Dermis blood vessel endothelial cell (primary cell): ENCODE results near the gene DLG2. TPM values are rescaled to one million over a fixed set of nuclear protein-coding genes. Genes with fewer than 3 reads are reported as not detected.
"Not testable (repeated sequence)": the region's sequence is repeated elsewhere in the genome, so short reads cannot be mapped to it uniquely, and the experiment has no call there.

Experiments
- DNase-seq: peaks from one replicate; pipeline ENCODE4 v3.0.0; 2010
- total RNA-seq: library from RNA; depleted of rRNA; stranded (reverse); fragments of >200 nt; gene quantifications from 2 replicates; pipeline ENCODE4 v1.2.3, GENCODE V29; 2014

The DLG2 gene
- total RNA-seq, 1 donor from 2014 or later = 0.17 TPM

DNA sequence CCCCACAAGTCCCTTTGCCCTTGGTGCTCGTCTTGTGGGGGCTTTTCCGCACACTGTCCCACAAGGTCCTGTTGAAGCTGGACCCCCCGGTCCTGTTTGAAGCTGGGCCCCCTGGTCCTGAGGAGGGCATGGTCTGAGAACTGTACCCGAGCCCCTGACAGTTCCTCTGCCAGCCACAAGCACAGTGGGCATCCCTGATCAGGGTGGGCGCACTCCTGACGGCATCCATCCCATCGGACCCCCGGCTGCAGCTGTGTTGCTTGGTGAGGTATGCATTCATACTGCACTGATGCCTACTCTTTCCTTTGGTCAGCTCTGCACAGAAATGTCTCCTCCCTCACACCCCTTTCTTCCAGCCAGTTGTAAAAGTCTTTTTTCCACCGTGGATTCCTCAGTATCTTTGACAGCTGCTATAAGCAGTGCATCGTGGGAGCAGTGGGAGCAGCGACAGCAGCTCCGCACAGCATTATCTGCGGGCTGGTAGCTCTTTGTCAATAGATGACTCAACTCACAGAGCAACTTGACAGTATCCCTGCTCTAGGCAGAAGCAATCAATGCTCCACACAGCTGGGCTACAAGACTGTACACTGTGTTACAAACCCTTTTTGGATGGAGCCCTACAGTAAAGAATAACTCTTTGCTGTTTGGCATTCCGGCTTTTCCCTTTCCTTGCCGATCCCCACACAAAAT is 1310.1 kb downstream of the DLG2 start:
- DNase-seq = no peak

DNA sequence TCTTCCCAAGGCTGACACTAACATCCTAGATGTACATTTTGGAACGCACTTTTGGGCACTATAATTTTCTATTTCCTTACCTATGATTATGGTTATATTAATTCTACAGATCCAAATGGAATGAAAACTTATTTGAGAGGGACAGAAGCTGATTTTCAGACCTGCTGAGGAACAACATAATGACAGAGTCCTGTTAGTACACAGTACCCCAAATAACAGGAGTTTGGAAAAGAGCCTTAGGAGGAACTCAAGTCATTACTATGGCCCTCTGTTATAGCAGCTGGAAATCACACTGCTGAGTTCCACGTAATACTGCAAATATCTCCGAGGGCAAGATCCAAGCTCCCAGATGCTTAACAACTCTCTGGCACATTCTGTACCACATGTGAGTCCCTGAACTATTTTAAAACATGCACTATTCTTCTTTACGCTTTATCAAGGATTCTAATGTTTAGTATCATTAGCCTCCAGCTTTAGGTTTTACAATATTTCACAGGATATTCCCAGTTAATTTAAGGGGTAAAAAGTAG is 1313.2 kb downstream of the DLG2 start:
- DNase-seq = no peak

DNA sequence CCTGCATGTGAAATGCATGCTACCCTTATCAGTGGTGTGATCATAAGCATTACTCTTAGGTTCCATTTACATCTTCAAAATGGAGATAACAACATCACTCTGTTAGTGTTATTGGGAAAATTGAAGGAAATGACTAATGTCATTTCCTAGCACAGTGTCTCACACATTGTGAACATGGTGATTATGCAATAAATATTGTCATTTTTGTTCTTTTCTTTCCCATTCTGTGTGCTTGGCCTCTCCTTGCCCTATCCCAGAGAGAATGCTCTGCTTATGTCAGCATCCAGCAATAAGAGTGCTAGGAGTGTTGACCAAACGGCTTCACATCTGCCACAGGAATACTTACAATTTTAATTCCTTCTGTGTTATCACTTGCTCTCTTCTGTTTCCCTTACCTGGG is 1316.9 kb downstream of the DLG2 start:
- DNase-seq = no peak

DNA sequence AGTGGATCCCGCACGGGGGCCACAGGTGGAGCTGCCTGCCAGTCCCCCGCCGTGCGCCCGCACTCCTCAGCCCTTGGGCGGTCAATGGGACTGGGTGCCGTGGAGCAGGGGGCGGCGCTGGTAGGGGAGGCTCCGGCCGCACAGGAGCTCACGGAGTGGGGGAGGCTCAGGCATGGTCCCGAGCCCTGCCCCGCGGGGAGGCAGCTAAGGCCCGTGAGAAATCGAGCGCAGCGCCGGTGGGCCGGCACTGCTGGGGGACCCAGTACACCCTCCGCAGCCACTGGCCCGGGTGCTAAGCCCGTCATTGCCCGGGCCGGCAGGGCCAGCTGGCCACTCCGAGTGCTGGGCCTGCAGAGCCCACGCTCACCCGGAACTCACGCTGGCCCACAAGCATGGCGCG is 1318.7 kb downstream of the DLG2 start:
- not testable (repeated sequence) for DNase-seq

DNA sequence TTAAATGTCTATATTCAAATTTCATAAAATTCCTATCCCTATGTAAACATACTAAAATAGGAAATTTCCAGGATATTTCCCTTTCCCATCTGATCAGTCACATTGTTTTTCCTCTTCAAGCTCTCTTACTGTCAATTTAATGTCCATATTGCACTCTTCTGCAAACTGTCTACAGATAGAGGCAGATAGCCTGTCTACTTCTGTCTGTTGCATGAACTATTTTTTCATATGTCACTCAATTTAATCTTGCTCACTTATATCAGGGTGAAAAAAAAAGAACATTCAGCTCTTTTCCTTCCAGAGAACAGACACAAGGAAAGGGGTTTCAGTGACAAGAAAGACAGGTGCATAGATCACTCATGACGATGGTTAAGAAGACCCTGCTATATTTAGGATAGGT is 1327.1 kb downstream of the DLG2 start:
- DNase-seq = no peak

DNA sequence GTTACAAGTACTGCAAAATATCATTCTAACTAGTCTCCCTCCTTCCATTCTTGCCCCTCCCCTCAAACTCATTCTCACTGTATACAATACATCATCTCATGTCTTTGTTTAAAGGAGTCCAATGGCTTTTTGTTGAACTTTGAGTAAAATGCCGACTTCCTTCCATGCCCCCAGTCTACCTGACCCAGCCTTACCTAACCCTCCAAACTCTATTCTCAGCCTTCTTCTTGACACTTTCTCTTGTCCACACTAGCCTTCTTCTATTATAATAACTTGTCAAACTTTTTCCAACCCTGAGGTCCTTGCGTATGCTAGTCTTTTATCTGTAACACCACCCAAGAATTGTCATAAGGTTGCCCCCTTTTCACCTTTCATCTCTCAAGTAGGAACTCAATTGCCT is 1329.6 kb downstream of the DLG2 start:
- DNase-seq = no peak

DNA sequence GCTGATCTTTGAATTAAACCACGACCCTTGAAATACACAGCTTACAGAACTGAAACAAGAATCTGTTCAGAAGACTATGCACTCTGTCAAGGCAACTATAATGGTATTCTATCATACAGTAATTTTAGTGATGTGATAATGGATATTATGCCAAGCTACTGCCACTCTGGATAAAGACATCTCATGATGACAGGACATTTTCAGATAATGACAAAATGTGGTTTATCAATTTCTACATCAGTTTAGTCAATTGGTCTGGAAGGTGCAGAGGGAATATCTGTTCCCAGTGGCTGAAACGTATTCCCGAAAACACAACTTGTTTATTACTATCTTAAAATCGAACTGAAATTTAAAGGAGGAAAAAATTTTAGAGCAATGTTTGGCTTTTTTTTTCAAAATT is 1331.3 kb downstream of the DLG2 start:
- DNase-seq = no peak

DNA sequence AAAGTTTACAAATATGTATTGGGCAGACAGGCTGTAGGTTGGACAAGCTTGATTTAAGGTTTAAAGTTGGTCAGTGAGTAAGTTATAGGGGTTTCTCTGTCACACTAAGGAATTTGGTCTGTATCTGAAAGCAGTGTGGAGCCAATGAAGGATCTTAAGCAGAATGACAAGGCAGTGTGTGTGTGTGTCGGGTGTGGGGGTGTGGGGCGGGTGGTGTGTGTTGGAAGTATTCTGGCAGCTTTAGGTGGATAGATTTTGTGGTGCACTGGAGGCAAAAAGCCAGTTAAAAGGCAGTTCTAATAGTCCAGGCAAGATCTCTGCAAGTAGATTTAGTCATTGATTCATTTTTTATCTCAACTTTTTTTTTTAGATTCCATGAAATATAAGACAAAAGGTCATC is 1334.2 kb downstream of the DLG2 start:
- DNase-seq = no peak

DNA sequence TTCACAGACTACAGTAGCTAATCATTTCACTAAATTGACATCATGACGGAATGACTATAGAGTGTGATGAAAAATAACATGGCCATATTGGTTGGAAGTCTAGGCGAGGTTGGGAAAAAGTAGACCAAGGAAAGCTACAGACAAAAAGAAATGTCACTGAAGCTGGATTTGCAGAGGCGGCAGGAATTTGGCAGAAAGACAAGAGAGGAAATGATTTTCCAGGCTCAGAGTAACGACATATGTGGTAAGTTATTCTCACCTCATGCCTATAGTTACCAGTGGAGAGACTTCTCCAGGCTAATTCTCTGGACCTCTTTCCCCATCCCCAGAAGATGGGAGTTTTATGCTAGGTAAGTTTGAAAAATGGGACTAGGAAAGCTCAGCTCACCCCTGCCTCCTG is 1335.1 kb downstream of the DLG2 start:
- no peak for DNase-seq

DNA sequence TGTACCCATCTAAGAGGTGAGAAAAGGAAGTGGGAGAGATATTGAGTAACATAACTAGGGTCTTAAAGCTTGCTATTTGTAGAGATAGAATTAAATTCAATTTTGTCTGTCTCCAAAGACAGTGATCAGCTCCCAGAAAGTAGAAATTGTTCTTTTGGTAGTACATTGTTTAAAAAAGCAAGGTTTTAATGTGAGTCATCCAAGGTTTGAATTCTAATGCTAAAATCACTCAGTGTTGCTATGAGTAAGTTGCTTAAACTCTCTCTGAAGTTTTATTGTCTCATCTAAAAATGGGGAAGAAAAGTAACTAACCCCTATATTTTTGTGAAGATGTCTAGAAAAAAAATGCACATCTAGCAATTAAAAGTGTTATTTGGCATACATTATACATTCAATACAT is 1336.5 kb downstream of the DLG2 start:
- no peak for DNase-seq

DNA sequence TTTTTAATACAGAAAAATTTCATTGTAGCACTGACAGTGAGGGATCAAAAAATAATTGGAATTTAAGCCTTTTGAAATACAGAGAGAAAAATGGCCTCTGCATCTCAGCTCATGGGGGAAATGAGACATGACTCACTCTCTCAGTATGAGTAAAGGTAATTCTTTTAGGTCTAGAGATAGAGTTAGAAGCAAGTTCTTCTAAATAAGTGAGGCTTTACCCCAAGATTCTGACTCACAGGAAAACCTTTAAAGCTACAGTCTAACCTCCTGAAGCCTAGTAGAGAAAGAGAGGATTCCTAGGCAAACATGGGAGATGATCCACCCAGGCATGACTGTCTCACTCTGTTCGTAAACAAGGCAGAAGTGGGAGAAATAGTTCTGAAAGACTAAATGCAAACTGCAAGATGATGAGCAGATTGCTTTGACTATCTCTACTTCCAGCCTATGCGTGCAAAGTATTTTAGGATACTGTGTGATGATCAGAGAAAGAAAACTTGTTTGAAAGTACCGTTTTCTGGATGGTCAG is 1337.7 kb downstream of the DLG2 start:
- no peak for DNase-seq

DNA sequence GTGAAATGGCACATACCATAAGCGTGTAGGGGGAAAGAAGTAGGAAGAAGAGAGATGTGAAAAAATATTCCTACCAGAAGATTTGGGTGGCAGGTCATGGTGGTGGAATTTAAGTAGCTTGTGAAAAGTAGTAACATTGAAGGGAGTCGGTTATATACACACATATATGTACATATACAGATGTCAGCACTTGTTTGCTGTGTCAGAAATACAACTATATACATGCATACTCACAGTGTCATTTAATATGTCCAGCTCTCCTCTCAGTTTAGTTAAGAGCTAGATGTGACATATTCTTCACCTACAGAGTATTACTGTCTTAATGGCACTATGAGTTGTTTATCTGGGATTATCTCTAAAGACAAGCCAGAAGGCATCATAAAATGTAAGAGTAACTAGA is 1353.6 kb downstream of the DLG2 start:
- DNase-seq = no peak

DNA sequence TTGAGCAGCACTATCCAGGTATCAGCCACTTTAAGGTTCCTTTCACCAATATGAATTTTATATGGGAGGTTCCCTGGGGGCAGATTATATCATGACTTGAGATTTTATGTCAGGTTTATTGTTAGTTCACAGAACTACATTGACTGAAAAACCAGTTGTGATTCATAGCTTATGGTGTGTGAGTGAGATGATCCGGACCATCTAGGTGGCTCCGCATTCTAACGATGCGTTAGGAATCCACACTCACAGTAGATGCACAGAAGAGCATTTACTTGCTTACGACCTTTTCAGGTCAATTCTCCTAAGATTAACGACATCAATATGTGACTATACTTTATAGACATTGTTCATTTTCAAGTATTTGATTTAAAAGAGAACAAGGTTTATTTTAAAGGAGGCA is 1356.7 kb downstream of the DLG2 start:
- no peak for DNase-seq

DNA sequence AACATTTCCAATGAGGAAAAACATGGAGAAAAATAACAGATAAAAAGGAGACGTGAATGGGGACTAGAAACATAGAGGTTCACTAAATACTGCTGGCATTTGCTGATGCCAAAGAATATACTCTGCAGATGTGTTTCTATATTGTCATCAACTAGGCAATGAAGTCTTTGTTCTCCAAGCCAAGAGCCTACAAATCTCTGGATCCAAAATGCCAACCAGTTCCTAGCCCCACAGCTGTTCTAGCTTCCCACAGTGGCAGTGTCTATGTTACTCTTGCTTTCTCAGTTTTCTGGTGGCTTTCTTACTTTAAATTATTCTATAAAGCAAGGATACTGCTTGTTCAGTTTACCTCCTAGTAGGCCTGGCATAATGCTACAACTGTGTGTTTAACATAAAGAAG is 1363.1 kb downstream of the DLG2 start:
- DNase-seq = no peak

DNA sequence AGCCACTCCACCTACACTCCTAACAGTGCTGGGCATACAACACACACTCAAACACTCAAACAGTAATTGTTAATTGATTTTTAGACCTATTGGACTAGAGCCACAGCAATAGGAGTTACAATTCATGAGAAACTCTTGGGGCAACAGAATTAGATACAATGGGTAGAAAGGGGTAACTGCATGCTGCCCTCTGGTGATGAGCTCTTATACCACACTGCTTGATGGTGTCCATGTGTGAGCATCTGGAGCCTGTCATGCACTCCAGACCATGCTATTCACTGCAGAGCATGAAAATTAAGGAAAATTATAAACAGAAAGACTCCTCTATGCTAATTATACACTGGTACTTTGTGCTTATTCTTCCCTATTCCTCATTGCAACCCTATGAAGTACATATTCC is 1365.4 kb downstream of the DLG2 start:
- DNase-seq = no peak

DNA sequence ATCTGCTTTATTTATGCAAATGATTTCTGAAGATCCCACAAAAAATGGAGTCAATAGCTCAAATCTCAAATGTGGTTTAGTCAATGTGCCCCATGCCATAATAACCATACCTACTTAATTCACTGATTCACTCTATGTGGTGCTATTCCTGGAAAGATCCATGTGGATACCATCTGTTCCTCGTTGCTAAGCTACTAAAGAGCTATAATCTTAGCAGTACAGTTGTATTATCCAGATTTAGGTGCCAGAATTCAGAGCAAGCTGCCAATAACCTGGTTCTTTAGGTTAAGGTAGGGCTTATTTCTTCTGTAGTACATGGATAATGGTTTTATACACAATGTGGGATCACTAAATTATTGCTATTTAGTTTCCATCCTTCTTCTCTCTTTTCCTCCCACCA is 1366.3 kb downstream of the DLG2 start:
- DNase-seq = no peak

DNA sequence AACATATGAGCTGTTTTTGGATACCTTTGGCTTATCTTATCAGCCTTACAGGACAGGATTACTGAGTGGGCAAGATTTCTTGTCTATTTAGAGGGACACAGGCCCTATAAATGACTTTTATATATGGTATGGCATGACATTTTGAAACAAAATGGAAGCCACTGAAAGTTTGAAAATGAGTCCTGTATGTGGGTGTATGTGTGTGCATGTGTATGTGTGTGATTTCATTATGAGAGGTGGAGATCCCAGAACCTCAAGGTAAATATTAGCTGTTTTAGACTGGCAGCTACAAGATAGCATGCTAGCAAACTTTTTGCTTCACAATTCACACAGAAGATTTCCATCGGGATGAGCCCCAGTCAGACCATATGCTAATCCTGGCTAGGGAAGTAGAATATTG is 1370.5 kb downstream of the DLG2 start:
- DNase-seq = no peak

DNA sequence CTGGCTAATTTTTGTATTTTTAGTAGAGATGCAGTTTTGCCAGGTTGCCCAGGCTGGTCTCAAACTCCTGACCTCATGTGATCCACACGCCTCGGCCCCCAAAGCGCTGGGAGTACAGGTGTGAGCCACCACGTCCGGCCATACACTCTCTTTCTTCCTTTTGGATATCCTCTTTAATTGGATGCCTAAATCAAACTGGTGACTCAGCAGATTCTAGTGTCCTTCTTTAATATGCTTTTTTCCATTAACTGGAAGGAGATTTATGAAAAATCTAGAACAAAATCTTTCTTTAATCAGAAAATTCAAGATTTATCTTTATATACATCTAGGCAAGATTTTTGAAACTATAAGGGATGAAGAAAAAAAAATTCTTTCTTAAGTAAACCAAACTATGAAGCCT is 1371.7 kb downstream of the DLG2 start:
- DNase-seq = no peak

DNA sequence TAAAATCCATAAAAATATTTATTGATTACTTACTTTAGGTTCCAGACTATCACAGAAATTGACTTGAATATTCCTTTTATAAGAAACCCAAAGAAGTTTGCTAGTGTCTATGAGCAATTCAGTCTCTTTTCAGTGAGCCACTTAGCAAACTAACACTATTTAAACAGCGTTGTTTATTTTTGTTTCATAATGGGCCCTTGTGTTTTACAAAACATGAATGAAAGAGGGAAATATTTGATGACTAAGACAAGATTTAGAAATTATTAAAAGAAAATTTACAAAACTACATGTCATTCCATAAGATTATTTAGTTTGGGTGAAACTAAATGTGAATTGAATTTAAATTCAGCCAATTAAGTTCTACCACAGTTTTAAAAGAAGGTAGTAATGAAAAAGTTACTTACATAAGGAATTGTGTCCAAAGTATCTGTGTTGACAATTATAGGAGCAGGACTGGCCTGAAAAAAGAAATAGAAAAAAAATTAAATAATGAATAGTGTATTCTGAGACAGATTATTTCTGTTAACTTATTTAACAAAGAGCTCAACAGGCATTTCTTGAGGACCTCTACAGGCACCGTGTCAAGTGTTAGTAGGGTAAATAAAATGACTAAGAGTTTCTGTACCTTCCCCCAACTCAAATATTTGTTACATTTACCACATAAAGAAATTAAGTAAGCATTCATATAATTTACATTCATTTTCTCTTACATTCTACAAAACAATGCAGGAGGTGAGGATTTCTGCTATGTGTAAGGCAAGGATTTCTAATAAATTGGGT is 1376.1 kb downstream of the DLG2 start:
- no peak for DNase-seq

DNA sequence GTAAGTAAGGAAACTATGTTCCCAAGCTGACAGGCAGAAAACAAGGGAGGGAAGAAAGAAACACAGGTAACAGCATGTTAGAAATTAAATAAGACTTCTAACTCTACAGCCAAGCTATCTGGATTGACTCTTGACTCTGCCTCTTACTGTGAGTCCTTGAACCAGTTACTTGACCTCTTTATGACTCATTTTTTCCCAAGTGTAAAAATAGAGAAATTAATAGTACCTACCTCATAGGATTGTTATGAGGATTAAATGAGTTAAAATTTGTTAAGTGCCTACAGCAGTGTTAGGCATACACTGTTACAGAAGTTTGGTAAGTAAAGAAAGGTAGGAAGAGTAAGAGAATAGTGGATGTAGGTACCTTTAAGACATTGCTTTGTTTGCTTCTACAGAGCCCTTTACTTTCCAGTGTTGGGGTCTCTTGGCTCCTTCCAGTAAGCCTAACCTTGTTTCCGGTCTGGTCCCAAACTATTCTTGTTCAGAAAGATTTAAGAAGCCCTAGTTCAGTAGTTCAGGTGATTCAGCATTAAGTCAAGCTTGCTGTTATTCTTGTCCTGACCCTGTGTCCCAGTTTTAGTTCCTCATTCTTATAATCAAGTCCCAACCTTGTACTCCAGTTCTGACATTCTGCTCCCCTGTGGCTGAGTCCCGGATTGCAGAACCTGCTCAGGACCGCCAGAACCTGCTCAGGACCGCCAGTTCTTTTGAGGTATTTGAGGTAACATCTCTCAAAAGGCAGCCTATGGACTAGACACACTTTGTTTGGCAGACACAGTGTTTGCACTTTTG is 1377.6 kb downstream of the DLG2 start:
- DNase-seq = no peak

DNA sequence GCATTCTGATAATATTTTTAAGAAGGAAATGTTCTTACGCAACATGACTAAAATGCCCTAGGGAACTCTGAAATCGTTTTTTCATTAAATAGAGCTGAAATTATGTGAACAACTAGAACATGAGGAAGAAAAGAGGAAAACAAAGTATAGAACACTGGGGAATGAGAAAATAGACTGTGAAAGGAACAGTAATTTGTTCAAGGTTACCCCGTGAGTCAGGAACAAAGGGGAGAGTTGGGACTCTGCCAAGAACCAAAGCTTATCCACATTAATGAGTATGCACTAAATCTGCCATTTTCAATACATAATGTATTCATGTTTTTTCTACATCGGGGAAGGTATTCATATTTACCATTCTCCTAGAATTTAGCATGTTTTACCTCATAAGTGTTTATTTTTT is 1379.2 kb downstream of the DLG2 start:
- no peak for DNase-seq

DNA sequence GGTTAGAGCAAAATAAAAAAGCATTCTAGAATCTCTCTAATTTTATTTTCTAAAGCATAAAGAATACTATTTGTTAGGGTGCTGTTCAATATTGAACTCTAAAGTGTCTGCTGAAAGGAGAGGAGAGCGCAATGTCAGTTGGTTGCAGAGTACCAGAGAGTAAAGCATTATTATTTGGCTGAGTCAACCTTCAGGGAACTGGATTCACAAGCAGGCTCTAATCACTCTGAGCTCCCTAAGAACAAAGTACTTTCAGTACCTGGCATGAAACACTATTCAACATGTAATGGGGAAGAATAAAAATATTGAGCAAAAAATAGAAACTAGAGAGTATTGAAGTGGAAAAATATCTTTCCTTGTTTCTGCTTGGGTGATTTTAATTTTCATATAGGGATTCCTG is 1380.0 kb downstream of the DLG2 start:
- DNase-seq = no peak

DNA sequence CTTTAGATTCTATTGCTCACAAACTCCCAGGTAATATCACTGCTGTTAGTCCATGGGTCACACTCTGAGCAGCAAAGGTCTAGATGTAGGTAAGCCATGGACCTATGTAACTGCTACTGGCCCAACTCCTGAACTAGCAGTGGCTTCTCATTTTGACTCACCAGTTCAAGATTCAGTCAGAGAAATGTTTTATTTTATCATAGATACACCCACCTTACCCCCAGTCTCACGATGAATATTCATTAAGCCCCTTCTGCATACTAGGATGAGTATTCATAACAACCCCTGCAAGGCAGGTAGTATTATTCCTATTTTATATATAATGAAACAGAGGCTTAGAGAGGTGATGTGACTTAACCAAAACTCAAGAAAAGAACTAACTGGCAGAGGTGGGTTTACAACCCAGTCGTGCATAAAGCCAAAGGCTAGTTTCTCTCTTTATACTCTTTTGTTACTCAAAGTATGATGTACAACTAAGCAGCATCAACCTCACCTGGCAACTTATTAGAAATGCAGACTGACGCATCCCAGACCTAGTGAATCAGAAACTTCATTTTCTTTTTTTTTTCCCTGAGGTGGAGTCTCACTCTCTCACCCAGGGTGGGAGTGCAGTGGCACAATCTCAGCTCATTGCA is 1383.4 kb downstream of the DLG2 start:
- no peak for DNase-seq
